NCI-H82 treated with DMSO at 0.1 percent for 48 hours (cell line): Measurements from ENCODE around the gene KRT75.
"Not testable (repeated sequence)": the region's sequence is repeated elsewhere in the genome, so short reads cannot be mapped to it uniquely, and the experiment has no call there.

Experiments
- DNase-seq: peaks from one replicate; lab custom pipeline; 2025; ENCODE audit not compliant: unreplicated experiment; lab: John Stamatoyannopoulos, UW

KRT75 gene

DNA sequence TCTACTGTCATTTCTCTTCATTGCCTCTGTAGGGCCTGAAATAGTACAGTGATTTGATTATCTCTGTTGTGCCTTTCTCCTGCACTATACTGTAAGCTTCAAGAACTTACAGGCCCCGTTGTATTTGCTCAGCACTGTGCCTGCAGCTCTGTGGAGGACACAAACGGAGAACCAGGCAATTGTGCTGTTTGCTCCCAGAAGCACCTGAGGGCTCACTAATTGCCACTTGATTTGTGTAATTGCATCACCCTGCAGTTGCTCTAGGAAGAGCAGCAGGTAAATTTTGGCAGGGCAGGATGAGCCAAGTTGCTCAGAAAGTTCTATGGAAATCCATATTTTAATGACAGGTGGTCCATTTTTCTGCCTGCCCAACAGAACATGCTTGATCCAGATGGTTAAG is 16.4 kb downstream of the KRT75 start:
- no peak for DNase-seq

DNA sequence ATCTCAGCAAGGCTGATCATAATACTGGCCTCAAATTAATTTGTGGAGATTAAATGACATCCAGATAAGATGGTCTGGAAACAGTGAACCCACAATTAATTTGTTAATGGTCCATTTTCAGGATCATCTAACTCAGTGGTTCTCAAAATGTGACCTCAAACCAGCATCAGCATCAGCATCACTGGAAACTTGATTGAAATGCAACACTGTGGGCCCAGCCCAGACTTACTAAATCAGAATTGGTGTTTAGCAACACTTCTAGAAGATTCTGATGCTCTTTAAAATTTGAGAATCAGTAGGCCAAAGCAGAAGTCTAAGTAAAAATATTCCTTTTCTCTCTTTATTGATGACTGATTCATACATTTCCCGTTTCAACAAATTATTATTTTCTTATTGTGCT is 17.4 kb downstream of the KRT75 start:
- DNase-seq, result no peak

DNA sequence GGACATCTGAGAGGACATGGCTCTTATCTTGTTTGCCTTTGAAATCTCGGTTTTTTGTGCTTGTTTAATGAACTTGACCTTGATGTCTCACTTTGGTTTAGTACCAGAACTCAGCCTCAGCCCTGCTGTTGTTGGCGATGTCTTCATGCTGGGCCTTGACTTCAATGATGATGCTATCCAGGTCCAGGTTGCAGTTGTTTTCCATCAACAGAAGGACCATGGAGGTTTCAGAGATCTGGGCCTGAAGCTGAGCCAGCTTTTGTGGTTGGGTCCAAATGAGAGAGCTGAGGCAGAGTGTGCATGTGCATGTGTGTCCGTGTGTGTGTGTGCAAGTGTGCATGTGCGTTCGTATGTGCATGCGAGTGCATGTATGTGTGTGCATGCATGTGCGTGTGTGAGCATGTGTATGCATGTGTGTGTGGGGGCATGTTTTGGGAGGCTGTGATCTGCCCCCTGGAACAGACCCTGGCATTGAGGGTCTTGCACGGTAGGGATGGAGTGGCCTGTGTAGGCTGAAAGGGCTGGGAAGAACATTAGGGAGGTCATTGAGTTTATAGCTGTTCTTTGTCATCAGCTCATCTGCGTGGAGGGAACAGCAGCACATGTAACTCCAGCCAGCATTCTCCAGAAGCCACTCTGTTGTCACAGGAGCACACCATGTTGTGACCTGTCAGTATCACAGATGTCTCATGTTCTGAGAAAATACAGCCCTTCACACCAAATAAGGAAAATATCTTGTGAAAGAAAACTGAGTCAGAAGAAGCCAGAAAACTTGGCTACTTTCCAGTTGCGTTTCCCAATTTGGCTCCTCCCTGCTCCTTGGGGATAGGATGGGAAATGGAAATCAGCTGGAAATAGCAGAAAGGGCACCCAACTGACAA is 18.1 kb downstream of the KRT75 start:
- DNase-seq, result no peak

DNA sequence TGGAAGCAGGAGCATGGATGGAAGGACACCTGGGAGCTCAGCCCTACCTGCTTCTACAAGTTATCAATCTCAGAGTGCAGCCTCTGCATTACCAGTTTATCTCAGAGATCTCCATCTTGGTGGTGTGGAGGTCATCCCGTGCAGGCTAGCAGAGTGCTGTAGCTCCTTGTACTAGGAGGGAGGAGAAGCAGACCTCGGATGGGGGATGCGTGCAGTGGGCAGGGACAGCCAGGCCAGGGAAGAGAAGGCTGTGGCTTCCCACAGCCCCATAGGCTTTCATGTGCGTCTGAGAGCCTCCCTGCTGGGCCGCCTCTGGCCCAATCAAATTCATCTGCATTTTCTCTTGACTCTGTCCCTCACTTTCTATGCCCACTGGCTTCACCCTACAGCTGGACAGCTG is 19.2 kb downstream of the KRT75 start:
- no peak for DNase-seq

DNA sequence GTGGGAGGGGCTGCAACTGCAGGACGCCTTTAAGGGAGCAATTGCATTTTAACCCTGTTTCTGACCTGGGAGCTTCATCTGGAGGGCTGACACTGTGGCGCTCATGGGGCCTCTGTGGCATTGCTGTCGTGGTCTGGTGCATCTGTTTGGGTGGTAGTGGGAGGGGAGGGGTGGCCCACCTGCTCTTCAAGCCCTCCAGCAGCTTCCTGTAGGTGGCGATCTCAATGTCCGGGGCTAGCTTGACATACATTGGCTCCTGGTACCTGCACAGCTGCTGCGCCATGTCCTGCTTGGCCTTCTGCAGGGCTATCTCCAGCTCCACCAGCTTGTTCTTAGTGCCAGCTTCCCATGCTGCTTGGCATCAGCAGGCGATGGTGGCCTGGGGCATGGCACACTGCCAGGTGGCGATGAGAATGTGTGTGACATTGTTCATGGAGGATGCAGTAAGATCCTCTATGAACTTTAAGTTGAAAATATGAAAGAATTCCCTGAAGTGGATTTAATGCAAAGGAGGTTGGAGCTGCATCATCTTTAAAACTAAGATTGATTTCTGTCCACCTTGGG is 20.3 kb downstream of the KRT75 start:
- no peak for DNase-seq

DNA sequence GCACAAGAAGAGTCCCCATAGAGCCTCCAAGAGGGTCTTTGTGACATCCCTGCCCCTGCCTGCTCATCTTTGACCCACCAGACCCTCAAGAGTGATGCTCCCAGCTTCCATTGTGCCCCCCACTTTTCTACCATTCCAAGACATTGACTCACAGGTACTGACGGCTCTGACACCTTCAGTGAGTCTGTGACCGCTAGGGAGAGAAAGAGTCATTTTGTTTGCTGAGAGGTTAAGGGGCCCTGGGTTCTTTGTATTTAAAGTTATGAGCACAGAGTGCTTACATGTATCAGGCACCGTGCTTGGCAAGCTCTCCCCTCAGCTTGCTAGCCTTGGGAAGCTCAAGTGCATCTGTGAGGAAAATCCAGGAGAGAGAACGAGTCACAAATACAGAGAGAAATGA is 21.0 kb downstream of the KRT75 start:
- DNase-seq, result no peak

DNA sequence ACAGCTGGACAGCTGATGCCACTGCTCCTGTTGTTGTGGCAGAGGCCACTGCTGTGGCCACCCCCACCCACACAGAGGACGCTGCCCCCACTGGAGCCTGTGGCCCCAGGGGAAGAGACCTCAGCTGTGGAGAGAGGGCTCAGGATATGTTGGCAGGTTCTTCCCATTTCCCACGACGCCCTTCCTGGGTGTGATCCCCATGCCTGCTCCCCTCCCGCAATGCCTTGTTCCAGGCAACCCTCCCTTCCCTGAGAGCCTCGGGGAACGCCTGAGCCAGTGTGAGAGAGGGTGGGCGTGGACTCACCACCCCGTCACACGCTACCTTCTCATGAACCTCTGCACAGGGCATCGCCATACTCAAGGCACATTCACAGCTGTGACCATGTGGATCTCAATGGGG is 22.4 kb downstream of the KRT75 start:
- no peak for DNase-seq

DNA sequence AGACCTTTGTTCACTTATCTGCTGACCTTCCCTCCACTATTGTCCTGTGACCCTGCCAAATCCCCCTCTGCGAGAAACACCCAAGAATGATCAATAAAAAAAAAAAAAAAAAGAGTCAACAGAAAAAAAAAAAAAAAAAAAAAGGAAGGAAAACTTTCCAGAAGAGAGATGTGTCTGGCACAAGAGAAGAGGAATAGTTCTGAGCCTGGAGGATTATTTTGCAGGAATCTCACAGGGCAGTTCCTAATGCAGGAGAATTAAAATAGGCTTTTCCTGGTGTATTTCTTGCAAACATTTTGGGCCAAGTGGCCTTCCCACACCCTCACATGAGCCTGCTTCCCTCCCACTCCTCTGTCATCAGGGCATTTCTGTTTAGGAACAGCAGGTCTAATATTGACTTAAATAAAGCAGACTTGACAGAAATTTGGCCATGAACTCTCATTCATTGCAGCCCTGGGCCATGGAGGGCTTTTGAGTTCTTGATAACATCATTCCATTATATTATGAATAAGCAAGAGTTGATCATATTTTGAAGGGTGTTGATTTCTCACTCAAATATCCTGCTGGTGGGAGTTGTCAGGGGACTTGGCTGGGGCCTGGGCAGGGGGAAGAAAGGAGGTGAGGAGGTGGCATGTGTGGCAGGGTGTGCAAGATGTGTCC is 23.5 kb downstream of the KRT75 start:
- not testable (repeated sequence) for DNase-seq

DNA sequence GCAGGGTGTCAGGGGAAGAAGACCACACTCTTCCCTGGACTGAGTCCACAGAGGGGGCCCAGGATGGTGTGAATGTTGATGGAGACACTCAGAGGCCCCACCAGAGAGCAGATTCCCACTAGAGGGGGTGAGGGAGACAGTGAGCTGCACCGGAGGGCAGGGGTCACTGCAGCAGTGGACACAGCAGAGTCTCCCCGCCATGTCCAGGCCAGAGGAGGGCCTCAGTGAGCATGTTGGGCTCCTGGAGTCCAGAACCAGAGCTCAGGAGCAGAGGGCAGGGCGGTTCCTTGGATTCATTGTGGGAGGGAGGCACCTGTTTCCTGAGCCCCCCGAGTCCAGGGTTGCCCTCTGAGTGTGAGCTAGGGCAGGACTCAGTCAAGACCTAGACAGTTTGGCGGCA is 26.3 kb downstream of the KRT75 start:
- DNase-seq, result no peak

DNA sequence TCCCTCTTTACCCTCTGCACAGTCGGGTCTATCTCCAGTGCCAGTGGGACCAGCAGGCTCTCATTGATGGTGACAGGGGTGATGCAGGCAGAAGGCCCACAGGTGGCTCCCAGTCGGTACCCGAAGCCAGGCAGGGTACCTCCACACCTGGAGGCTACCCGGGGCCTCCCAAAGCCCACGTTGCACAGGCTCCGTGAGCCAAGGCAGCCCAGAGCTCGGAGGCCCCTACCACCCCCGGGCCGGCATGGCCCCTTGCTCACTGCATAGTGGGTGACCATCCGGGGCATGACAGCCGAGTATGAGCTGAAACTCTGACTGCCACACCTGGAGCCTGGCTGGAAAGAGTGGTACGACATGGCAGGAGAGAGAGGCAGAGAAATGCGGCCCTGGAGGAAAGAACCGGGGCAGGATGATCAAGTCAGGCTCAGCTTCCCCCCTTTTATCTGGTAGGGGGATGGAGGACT is 28.2 kb downstream of the KRT75 start, which contains the start of gene KRT82:
TSS of gene KRT82 (minus strand) at position 414 of the 464 bp plus-strand sequence. CDS start at position 356, 58 bp downstream.
- no peak for DNase-seq

DNA sequence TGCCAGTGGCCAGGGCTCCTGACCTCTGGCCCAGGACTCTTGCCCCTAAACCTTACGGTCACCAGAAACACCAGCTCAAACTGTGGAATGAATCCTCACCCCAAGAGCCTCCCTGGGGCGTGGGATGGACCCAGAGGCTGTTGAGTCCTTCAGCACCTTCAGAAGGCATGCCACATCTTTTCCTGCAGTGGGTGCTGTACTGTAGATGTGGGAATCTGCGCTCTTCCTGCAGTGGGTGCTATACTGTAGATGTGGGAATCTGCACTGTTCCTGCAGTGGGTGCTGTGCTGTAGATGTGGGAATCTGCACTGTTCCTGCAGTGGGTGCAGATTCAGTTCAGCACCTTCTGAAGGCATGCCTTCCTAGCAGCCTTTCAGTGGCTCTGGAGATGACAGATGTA is 29.2 kb downstream of the KRT75 start:
- DNase-seq, result no peak

DNA sequence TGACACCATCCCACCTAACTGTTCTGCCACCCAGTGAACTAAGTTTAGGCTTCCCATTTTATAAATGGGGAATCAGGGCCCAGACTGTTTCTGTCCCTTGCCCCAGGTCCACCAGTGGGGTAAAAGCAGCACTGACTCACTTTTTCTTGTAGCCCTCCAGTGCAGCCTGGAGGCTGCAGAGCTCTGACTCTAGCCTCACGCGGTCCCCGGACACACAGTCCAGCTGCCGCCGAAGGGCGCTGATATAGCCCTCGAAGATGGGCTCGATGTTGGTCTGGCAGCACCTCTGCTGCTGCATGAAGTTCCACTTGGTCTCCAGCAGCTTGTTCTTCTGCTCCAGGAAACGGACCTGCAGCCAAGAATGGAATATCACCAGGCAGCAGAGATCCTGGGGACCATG is 30.6 kb downstream of the KRT75 start:
- DNase-seq, result no peak

DNA sequence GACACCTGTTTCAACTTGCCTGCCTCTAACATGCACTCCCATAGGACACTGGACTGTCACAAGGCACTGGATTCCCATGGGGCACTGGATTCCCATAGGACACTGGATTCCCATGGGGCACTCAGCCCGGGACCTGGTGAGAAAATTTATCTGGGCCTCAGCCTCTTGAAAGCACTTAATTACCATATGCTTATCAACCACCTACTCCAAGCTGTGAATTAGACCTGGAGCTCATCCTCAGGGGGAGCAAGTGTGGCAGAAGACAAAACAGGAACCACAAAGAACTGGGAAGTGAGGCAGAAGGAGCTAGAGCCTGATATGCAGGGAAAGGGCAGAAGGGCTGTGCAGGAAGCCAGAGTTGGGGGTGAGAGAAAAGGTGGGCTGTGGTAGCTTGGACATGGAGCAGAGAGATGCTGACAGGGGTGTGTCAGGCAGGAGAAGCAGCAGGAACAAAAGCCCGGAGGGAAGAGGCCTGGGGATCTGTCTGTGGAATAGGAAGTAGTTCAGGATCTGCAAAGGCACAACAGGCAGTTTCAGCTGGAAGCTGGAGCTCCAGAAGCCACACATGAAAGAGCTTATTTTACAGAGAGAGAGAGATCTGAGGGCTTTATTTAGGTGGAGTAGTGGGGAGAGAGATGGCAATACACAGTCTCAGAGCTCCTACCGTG is 31.2 kb downstream of the KRT75 start:
- no peak for DNase-seq

DNA sequence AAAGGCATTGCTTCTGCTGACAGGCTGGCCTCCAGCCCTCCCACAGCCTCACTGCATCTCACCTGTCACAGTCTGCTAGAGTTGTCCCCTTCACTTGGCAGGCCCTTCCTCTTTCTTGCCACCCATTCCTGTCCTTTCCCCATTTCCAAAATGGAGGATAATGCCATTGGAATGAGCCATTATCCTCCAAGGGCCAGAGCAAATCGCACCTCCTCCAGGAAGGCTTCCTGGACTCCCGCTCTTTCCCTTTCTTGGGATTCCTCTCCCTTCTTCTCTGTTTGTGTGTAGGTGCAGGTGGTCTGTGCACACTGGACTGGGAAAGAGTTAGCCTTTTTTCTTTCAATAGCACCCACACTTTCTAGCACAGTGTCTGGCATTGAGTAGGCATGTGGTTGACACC is 31.8 kb downstream of the KRT75 start:
- no peak for DNase-seq

DNA sequence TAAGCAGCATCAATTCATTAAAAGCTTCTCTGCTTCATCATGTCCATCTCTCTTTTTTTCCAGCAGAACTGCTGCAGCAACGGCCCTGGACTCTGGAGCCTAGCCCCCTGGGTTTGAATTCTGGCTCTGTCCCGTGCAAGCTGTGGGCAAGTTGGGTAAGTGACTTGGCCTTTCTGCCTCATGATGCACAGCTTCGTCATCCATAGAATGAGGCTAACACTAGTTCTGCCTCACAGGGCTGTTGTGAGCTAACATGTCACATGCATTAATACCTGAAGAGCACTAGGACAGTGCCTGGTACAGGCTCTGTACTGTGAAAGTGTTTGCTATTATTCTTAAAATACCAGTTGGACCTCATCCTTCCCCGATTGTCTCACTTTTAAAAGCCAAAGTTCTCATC is 32.2 kb downstream of the KRT75 start:
- no peak for DNase-seq

DNA sequence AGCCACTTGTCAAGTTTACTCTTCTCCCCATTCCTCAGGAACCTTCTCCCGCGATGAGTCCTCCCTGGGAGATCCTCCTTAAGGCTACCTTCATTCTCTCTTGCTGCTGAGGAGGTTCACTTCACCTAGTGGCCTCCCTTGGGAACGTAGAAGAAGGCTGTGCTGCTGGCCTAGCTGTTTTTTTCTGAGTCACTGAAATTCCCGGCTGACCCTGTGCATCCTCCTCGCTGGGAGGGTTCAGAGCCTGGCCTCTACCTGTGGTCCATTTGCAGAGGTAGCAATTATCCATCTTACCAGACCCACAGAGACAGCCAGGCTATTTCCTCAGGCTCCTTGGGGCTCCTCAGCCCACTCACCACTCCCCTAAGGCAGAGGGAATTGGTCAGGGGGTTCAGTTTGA is 32.6 kb downstream of the KRT75 start:
- DNase-seq, result no peak

DNA sequence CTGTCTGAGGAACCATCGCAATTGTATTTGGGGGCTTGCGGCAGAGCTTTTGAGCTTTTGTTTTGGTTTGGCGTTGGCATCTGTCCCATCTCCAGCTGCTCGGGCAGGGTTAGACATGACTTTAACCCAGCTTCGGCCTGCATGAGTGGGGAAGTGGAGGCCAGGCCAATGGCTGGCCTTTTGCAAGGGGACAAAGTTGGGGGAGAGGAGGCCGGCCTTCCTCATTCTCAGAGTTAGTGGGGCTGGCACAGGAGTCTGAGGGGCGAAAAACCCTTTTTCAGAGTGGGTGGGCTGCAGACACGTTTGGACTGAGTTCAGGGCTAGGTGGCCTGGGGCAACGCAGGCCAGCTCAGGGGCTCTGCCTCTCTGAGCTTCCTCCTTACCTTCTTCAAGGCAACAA is 33.3 kb downstream of the KRT75 start:
- DNase-seq, result no peak

DNA sequence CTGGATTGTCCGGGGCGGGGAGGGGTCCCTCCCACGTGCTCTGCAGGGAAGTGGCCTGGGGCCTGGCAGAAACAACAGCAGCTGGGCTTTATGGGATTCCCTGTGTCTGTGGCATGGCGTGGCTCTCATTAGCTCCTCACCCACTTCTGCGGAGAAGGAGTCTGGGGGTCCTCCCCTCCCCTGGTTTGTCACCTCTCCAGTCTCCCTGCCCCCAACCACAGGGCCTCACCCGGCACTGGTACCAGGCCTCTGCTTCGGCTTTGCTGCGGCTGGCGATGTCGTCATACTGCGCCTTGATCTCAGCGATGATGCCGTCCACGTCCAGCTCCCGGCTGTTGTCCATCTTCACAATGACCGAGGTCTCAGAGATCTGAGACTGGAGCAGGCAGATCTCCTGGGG is 34.4 kb downstream of the KRT75 start:
- no peak for DNase-seq

DNA sequence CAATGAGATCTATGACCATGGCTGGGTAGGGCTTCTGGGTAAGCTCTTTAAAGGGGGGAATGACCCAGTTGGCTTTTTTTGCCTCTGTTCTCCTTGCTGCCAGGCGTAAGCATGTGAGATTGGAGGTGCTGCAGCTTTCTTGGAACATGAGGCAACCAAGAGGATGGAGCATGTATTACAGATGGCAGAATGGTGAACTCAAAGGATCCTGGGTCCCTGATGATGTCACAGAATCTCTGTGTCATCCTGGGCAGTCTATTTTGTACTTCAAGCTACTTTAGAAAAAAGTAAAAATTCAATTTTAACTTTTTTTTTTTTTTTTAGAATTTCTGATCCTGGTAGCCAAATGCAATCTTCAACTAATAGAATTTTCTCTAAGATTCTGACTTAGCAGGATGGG is 36.0 kb downstream of the KRT75 start:
- DNase-seq, result no peak

DNA sequence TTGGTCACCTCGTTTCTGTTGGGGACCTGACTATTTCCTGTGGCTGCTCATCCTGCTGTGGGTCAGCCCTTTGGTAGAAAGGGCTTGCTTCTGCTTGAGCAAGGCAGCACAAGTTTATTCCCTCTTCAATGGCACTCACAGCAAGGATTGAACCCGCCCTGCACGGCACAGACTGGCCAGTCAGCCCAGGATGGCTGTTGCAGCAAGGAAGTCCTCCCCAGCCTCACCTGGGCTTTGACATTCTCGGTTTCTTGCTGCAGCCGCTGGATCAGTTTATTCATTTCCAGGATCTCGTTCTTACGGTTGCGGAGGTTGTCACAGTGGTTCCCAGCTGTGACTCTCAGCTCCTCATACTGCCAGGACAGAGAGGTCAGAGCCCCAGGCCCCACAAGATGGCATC is 37.5 kb downstream of the KRT75 start:
- DNase-seq, result no peak

DNA sequence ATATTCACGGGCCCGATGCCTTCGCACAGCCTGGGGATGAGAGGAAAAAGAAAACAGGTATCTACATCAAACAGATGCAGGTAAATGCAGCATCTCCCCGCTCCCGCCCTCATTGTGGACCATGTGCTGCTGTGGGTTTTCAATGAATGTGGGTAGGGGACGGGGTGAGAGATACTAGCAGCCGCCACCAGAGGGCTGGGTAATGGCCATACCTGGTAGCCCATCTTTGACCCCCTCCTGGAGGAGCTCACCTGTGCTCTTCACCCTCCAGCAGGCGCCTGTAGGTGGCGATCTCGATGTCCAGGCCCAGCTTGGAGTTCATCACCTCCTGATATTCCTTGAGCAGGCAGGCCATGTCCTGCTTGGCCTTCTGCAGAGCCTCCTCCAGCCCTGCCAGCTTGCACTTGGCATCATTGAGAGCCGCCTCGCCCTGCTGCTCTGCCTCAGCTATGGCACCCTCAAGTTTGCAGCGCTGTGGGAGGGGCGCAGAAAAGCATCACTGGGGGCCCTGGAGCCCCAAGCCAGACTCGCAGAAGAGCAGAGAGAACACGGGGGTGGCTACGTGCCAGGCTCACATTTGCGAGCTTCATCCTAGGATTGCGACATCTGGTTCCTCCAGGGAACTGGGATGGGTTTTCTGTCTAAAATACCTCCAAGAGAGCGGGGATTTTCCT is 38.3 kb downstream of the KRT75 start:
- DNase-seq, result no peak
